ENCODE results near the gene LIX1L. TPM values are rescaled to one million over a fixed set of nuclear protein-coding genes. Genes with fewer than 3 reads are reported as not detected.

LIX1L gene
- total and polyA plus RNA-seq, 2 of the 13 experiments (the other 11 are each of a cell fraction or from before 2014, with no cell fraction given), result 8.1 to 24.9 TPM

GRCh38 chr1:145897969-145898368 is 59.8 kb downstream of the LIX1L start (continued):
- TF ChIP-seq ZNF543 (CRISPR knock-in tag; IDR thresholded peaks at IDR 0.05), result no peak
- TF ChIP-seq CHD2 (IDR thresholded peaks at IDR 0.05; ENCODE audit: low read depth, low read length), result no peak
- TF ChIP-seq AHDC1 (CRISPR knock-in tag; IDR thresholded peaks at IDR 0.05; ENCODE audit: borderline replicate concordance), result no peak
- TF ChIP-seq ZNF709 (CRISPR knock-in tag; IDR thresholded peaks at IDR 0.05), result no peak
- no peak for TF ChIP-seq ZNF775 (CRISPR knock-in tag; IDR thresholded peaks at IDR 0.05; ENCODE audit: borderline replicate concordance)
- TF ChIP-seq CEBPZ (IDR thresholded peaks at IDR 0.05; ENCODE audit: low read length), result no peak
- TF ChIP-seq, protein P1, sequence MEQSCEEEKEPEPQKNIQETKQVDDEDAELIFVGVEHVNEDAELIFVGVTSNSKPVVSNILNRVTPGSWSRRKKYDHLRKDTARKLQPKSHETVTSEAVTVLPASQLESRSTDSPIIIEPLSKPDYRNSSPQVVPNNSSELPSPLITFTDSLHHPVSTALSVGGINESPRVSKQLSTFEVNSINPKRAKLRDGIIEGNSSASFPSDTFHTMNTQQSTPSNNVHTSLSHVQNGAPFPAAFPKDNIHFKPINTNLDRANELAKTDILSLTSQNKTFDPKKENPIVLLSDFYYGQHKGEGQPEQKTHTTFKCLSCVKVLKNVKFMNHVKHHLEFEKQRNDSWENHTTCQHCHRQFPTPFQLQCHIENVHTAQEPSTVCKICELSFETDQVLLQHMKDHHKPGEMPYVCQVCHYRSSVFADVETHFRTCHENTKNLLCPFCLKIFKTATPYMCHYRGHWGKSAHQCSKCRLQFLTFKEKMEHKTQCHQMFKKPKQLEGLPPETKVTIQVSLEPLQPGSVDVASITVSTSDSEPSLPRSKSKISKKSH (CRISPR knock-in tag; IDR thresholded peaks at IDR 0.05; ENCODE audit: borderline replicate concordance), result no peak
- no peak for TF ChIP-seq ZNF136 (CRISPR knock-in tag; IDR thresholded peaks at IDR 0.05; ENCODE audit: low read depth)
- no peak for TF ChIP-seq DR1 (CRISPR knock-in tag; IDR thresholded peaks at IDR 0.05)
- no peak for TF ChIP-seq SOX6 (IDR thresholded peaks at IDR 0.05)
- TF ChIP-seq SOX6 (CRISPR knock-in tag; IDR thresholded peaks at IDR 0.05), result peak; percentile 42; the same call in 1 of the 2 replicates
- TF ChIP-seq SIN3B (IDR thresholded peaks at IDR 0.05; ENCODE audit: low read length), result no peak
- TF ChIP-seq THYN1 (CRISPR knock-in tag; IDR thresholded peaks at IDR 0.05; ENCODE audit: borderline replicate concordance, low read depth), result no peak
- TF ChIP-seq, protein P2, sequence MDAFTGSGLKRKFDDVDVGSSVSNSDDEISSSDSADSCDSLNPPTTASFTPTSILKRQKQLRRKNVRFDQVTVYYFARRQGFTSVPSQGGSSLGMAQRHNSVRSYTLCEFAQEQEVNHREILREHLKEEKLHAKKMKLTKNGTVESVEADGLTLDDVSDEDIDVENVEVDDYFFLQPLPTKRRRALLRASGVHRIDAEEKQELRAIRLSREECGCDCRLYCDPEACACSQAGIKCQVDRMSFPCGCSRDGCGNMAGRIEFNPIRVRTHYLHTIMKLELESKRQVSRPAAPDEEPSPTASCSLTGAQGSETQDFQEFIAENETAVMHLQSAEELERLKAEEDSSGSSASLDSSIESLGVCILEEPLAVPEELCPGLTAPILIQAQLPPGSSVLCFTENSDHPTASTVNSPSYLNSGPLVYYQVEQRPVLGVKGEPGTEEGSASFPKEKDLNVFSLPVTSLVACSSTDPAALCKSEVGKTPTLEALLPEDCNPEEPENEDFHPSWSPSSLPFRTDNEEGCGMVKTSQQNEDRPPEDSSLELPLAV (CRISPR knock-in tag; conservative IDR thresholded peaks at IDR 0.05; ENCODE audit: low read depth), result no peak
- peak; percentile 91 for TF ChIP-seq RARA (CRISPR knock-in tag; IDR thresholded peaks at IDR 0.05)
- TF ChIP-seq ZNF343 (CRISPR knock-in tag; IDR thresholded peaks at IDR 0.05), result no peak
- TF ChIP-seq ATF4 (CRISPR knock-in tag; IDR thresholded peaks at IDR 0.05), result no peak
- TF ChIP-seq DNMT3B (CRISPR knock-in tag; conservative IDR thresholded peaks at IDR 0.05), result no peak

Data from HepG2 (cell line).